ENCODE data around the gene PTPRT. TPM values are rescaled to one million over a fixed set of nuclear protein-coding genes. Genes with fewer than 3 reads are reported as not detected.

The PTPRT gene
- polyA plus RNA-seq, 2 of the 4 experiments (the other 2 are of a cell fraction) = not detected

GRCh38 chr20:42920776-42921175 is 268.9 kb downstream of the PTPRT start:
- Histone ChIP-seq H3K9me3 (no peaks in the 10 kb centered on the region), H3K4me3 (no peak overlapping the region), H3K4me2 (no peak overlapping the region), H3K4me1 (no peaks in the 10 kb centered on the region), H3K27ac (no peak overlapping the region)
- ChIA-PET POLR2A (no interaction called here), CTCF (no interaction called here)
- 42% methylated on average over 2 of the region's 2 CpGs for WGBS (ENCODE audit: missing lambda C conversion rate)
- TF ChIP-seq RFX5 (IDR thresholded peaks at IDR 0.05) = no peak
- ATAC-seq (no peak), DNase-seq (ENCODE audit: low read depth in 1 of 2, low spot score in 1 of 2) (no peak), FAIRE-seq (no peak)

GRCh38 chr20:42919316-42919715 is 270.4 kb downstream of the PTPRT start:
- no peak overlapping the region for H3K4me3 ChIP-seq
- no peaks in the 10 kb centered on the region for H3K4me1 ChIP-seq
- WGBS (ENCODE audit: missing lambda C conversion rate) = 0% methylated on average over 2 of the region's 2 CpGs
- DNase-seq (ENCODE audit: low read depth in 1 of 2, low spot score in 1 of 2) (no peak), FAIRE-seq (no peak), ATAC-seq (no peak)
- no peaks in the 10 kb centered on the region for H3K9me3 ChIP-seq
- TF ChIP-seq HDAC2 (IDR thresholded peaks at IDR 0.05) (no peak), ZFP36 (IDR thresholded peaks at IDR 0.05; ENCODE audit: borderline replicate concordance, partially characterized antibody) (no peak), TFCP2L1 (CRISPR knock-in tag; IDR thresholded peaks at IDR 0.05) (no peak), HEYL (CRISPR knock-in tag; IDR thresholded peaks at IDR 0.05) (no peak), RFX5 (IDR thresholded peaks at IDR 0.05) (no peak), CTCF (IDR thresholded peaks at IDR 0.05) (no peak), ZNF302 (CRISPR knock-in tag; IDR thresholded peaks at IDR 0.05) (no peak), RCOR1 (IDR thresholded peaks at IDR 0.05; ENCODE audit: low read depth, low read length) (no peak), MAFK (IDR thresholded peaks at IDR 0.05; ENCODE audit: partially characterized antibody) (no peak)
- TF ChIP-seq, protein P1, sequence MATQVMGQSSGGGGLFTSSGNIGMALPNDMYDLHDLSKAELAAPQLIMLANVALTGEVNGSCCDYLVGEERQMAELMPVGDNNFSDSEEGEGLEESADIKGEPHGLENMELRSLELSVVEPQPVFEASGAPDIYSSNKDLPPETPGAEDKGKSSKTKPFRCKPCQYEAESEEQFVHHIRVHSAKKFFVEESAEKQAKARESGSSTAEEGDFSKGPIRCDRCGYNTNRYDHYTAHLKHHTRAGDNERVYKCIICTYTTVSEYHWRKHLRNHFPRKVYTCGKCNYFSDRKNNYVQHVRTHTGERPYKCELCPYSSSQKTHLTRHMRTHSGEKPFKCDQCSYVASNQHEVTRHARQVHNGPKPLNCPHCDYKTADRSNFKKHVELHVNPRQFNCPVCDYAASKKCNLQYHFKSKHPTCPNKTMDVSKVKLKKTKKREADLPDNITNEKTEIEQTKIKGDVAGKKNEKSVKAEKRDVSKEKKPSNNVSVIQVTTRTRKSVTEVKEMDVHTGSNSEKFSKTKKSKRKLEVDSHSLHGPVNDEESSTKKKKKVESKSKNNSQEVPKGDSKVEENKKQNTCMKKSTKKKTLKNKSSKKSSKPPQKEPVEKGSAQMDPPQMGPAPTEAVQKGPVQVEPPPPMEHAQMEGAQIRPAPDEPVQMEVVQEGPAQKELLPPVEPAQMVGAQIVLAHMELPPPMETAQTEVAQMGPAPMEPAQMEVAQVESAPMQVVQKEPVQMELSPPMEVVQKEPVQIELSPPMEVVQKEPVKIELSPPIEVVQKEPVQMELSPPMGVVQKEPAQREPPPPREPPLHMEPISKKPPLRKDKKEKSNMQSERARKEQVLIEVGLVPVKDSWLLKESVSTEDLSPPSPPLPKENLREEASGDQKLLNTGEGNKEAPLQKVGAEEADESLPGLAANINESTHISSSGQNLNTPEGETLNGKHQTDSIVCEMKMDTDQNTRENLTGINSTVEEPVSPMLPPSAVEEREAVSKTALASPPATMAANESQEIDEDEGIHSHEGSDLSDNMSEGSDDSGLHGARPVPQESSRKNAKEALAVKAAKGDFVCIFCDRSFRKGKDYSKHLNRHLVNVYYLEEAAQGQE (IDR thresholded peaks at IDR 0.05) = no peak
- POLR2A ChIA-PET = no interaction called here
- H3K4me2 ChIP-seq = no peak overlapping the region
- H3K27ac ChIP-seq = no peak overlapping the region
- CTCF ChIA-PET = interaction anchor here (1.6 kb wide), 1 partner anchor 10 kb away, joined by 6 read pairs; no protein-coding TSS in a partner anchor

- ATAC-seq (no peak), DNase-seq (ENCODE audit: low read depth in 1 of 2, low spot score in 1 of 2) (no peak), FAIRE-seq (no peak)
- no peaks in the 10 kb centered on the region for H3K9me3 ChIP-seq
- CTCF ChIA-PET = no interaction called here
- H3K27ac ChIP-seq = no peak overlapping the region
- H3K4me2 ChIP-seq = no peak overlapping the region
- H3K4me1 ChIP-seq = no peaks in the 10 kb centered on the region
- POLR2A ChIA-PET = no interaction called here
- H3K4me3 ChIP-seq = no peak overlapping the region
- WGBS (ENCODE audit: missing lambda C conversion rate) = 12% methylated on average over 8 of the region's 8 CpGs
- TF ChIP-seq RFX5 (IDR thresholded peaks at IDR 0.05) (no peak), EP300 (IDR thresholded peaks at IDR 0.05) (no peak), SREBF2 (IDR thresholded peaks at IDR 0.05) (no peak), ATOH8 (CRISPR knock-in tag; IDR thresholded peaks at IDR 0.05; ENCODE audit: low read depth) (no peak), RARB (CRISPR knock-in tag; IDR thresholded peaks at IDR 0.05) (no peak), HOXB5 (CRISPR knock-in tag; IDR thresholded peaks at IDR 0.05) (no peak), NPAS2 (CRISPR knock-in tag; IDR thresholded peaks at IDR 0.05; ENCODE audit: borderline replicate concordance) (no peak), CTCF (IDR thresholded peaks at IDR 0.05) (no peak), MAFK (IDR thresholded peaks at IDR 0.05; ENCODE audit: partially characterized antibody) (no peak), HOXB13 (CRISPR knock-in tag; IDR thresholded peaks at IDR 0.05; ENCODE audit: low read depth) (no peak), JUNB (IDR thresholded peaks at IDR 0.05) (no peak), POLR2AphosphoS2 (conservative IDR thresholded peaks at IDR 0.05; ENCODE audit: low read length) (no peak), KDM5A (IDR thresholded peaks at IDR 0.05) (no peak), GATA3 (IDR thresholded peaks at IDR 0.05; ENCODE audit: borderline replicate concordance) (no peak), EHMT2 (IDR thresholded peaks at IDR 0.05; ENCODE audit: low read depth) (no peak), NR3C1 (IDR thresholded peaks at IDR 0.05) (no peak), FOXS1 (CRISPR knock-in tag; IDR thresholded peaks at IDR 0.05) (no peak)
- TF ChIP-seq, protein P2, sequence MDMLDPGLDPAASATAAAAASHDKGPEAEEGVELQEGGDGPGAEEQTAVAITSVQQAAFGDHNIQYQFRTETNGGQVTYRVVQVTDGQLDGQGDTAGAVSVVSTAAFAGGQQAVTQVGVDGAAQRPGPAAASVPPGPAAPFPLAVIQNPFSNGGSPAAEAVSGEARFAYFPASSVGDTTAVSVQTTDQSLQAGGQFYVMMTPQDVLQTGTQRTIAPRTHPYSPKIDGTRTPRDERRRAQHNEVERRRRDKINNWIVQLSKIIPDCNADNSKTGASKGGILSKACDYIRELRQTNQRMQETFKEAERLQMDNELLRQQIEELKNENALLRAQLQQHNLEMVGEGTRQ (IDR thresholded peaks at IDR 0.05) = no peak
- TF ChIP-seq, protein P3, sequence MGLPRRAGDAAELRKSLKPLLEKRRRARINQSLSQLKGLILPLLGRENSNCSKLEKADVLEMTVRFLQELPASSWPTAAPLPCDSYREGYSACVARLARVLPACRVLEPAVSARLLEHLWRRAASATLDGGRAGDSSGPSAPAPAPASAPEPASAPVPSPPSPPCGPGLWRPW (IDR thresholded peaks at IDR 0.05) = no peak
Measured at GRCh38 chr20:42915081-42915480, 274.6 kb downstream of the PTPRT start.

Measured in A549 (cell line).